Measurements from ENCODE around the gene SIVA1.

The SIVA1 gene

GRCh38 chr14:104751539-104752422 is 1.2 kb upstream of the SIVA1 start:
- no peak for DNase-seq

- no peak for DNase-seq
These were observed 568 bp upstream of the SIVA1 start for GRCh38 chr14:104752423-104752734.

GRCh38 chr14:104753528-104754212 is 723 bp downstream of the SIVA1 start:
- peak; percentile 65 for DNase-seq

- DNase-seq, result no peak
These were observed 1.4 kb downstream of the SIVA1 start for GRCh38 chr14:104754213-104754851.

GRCh38 chr14:104755621-104756020 is 2.7 kb downstream of the SIVA1 start:
- DNase-seq, result no peak

GRCh38 chr14:104756477-104757237 is 3.7 kb downstream of the SIVA1 start:
- DNase-seq, result no peak

GRCh38 chr14:104757238-104757585 is 4.3 kb downstream of the SIVA1 start:
- no peak for DNase-seq

- DNase-seq, result no peak
These were observed 4.9 kb downstream of the SIVA1 start for GRCh38 chr14:104757681-104758392.

- peak; percentile 66 for DNase-seq
These were observed 6.3 kb downstream of the SIVA1 start for GRCh38 chr14:104758981-104759969.

GRCh38 chr14:104765517-104765916 is 12.6 kb downstream of the SIVA1 start:
- DNase-seq, result no peak

GRCh38 chr14:104766256-104766862 is 13.4 kb downstream of the SIVA1 start:
- no peak for DNase-seq

GRCh38 chr14:104766863-104767633 is 14.1 kb downstream of the SIVA1 start:
- no peak for DNase-seq

- DNase-seq, result no peak
These were observed 14.6 kb downstream of the SIVA1 start for GRCh38 chr14:104767634-104767918.

GRCh38 chr14:104768437-104769323 is 15.7 kb downstream of the SIVA1 start:
- peak; percentile 82 for DNase-seq

GRCh38 chr14:104769324-104770071 is 16.6 kb downstream of the SIVA1 start:
- no peak for DNase-seq

- DNase-seq, result no peak
These were observed 17.2 kb downstream of the SIVA1 start for GRCh38 chr14:104770072-104770579.

GRCh38 chr14:104770851-104771272 is 17.9 kb downstream of the SIVA1 start:
- no peak for DNase-seq

- DNase-seq, result no peak
These were observed 18.4 kb downstream of the SIVA1 start for GRCh38 chr14:104771374-104771773.
